NCI-H2227 (cell line): ENCODE data around the gene NHEJ1.
A peak's percentile ranks its signal among the peaks of the same experiment; 100 is the strongest.

ENCODE experiments used
- DNase-seq: peaks from one replicate; lab custom pipeline; 2025; ENCODE audit not compliant: unreplicated experiment; lab: John Stamatoyannopoulos, UW

Gene NHEJ1

GRCh38 chr2:219182331-219183150 lies 21.9 kb upstream of the NHEJ1 start:
- DNase-seq, result no peak

GRCh38 chr2:219181531-219181930 lies 20.9 kb upstream of the NHEJ1 start:
- DNase-seq, result no peak

GRCh38 chr2:219180961-219181360 lies 20.3 kb upstream of the NHEJ1 start:
- no peak for DNase-seq

DNA sequence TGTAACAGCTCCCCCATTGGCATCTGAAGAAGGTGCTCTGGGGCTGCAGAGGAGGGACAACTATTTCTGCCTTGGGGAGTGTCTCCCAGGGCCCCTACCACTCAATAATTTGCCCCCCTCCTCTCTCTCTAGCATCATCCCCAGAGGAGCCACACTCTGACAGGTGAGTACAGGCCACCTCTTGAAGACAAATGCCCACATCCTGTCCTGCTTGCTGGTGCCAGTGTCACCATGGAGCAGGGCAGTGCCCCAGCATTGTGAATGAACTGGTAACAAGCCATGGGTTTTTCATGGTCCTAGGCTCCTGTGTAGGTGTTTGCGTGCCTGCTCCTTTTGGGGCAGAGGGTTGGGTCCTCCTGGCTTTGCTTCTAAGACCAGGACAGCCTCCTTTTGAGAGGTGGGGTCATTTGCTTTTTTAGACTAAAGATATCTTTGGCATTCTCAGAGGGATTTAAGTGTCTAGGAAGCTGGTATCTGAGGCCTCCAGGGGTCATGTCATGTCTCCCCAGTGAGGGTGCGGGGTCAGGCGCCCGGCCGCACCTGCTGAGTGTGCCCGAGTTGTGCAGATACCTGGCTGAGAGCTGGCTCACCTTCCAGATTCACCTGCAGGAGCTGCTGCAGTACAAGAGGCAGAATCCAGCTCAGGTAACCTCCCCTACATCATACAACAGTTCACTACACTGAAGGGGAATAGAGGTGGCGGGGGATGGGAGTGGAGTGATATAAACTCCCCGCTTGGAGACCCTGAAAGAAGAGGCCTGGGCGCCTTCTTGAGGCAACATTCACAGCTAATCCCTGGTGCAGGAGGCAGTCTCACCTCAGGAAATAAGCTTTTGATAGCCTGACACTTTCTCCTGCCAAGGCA lies 19.2 kb upstream of the NHEJ1 start:
- no peak for DNase-seq

GRCh38 chr2:219178377-219179175 lies 18.0 kb upstream of the NHEJ1 start:
- peak; percentile 76 for DNase-seq

DNA sequence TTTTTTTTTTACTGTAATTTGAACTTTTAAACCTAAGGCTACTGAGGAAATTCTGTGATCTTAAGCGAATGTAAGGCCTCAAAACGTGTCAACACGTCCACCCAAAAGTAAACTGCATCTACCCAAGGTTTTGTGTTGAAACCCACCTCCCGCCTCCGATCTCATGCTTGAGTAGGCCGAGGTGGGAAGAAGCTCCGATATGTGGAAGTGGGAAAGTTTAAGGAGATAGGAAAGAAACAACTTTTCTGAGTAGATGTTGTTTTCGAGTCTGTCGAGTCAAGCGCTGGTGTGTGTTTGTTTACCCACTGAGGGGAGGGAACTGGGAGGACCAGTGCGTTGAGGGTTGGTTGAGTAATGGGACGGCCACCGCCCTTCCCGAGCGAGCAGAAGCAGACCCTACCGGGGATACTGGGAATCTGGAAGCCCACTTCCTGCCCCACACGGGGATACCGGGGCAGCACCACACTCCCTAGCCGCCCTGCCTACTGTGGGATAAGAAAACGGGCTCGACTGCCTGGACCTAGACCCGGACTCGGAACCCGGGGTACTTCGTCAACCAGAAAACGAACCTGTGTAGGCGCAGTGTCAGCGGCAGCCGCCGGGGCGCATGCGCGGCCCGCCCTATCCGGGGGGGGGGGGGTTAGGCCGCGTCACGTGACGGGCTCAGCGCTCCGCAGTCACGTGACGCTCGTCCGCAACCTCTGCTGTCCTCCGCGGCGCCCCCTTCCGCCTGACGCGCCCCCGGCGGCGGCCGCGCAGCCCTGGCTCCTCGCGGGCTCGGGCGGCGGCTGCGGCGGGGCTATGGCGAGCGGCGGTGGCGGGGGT lies 17.1 kb upstream of the NHEJ1 start, which contains the start of gene RETREG2:
RETREG2 (plus strand) TSS at position 724 of the 825 bp plus-strand sequence; CDS start at position 802, 78 bp downstream.
- DNase-seq, result peak; percentile 92

- peak; percentile 94 for DNase-seq
Observed at GRCh38 chr2:219176818-219177551, 16.4 kb upstream of the NHEJ1 start, which contains the start of gene CNPPD1. Gene CNPPD1 (minus strand): TSS chr2:219176925. CDS start chr2:219176828, 97 bp downstream.

DNA sequence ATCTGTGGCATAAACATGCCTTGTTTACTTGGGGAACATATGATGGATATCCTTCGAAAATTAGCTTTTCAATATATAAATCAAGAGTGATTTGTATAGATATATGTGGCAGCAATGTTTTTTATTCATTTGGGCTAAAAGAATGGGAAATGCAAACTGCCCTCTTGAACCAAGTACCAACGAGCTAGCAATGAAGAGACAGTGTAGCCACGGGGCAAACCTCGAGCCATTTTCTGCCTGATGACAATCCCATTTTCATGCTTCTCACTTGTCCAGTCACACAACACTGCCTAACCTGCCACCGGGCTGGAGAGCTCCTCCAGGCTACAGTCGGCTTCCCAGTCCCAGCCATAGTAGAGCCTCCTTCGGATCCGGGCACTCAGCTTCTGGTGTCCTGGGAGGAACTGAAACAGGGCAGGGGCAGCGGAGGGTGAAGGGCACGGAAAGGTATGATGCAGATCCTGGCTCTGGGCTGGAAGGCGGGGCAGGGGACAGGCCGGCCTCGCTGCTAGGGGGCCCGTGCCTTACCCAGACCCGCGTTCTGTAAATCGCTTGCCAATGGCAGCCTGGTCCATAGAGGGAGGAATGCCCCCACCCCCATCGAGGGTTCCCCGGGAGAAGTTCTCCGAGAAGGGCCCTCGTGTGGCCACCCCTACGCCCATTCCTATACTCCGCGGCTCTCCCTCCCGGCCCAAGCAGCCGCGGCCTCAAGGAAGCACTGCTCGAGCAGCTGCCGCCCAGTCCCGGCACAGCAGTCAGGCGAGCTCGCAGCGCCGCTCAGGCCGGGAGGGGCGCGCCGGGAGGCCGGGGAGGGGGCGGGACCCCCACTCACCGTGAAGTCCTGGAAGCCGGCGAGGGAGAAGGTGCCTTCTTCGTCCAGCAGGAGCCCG lies 15.6 kb upstream of the NHEJ1 start:
- DNase-seq, result peak; percentile 82

DNA sequence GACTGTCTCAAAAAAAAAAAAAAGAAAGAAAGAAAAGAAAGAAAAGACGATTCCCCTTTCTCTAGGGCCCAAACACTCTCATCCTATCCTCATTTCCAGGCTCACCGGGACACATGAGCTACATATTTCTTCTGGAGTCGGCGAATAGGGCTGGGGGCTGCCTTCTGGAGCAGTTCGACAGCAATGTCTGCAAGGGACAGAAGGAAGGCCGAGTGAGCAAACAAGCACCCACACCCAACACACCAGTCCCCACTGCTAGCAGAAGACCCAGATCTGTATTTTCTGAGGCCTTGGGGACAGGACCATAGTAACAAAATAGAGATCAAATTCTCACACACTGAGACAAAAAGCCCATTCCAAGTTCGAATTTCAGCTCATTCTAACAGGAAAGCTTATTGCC lies 14.9 kb upstream of the NHEJ1 start:
- no peak for DNase-seq

- no peak for DNase-seq
Observed at GRCh38 chr2:219174801-219175200, 14.2 kb upstream of the NHEJ1 start.

GRCh38 chr2:219174146-219174545 lies 13.5 kb upstream of the NHEJ1 start:
- no peak for DNase-seq

- no peak for DNase-seq
Observed at GRCh38 chr2:219173176-219173575, 12.6 kb upstream of the NHEJ1 start.

DNA sequence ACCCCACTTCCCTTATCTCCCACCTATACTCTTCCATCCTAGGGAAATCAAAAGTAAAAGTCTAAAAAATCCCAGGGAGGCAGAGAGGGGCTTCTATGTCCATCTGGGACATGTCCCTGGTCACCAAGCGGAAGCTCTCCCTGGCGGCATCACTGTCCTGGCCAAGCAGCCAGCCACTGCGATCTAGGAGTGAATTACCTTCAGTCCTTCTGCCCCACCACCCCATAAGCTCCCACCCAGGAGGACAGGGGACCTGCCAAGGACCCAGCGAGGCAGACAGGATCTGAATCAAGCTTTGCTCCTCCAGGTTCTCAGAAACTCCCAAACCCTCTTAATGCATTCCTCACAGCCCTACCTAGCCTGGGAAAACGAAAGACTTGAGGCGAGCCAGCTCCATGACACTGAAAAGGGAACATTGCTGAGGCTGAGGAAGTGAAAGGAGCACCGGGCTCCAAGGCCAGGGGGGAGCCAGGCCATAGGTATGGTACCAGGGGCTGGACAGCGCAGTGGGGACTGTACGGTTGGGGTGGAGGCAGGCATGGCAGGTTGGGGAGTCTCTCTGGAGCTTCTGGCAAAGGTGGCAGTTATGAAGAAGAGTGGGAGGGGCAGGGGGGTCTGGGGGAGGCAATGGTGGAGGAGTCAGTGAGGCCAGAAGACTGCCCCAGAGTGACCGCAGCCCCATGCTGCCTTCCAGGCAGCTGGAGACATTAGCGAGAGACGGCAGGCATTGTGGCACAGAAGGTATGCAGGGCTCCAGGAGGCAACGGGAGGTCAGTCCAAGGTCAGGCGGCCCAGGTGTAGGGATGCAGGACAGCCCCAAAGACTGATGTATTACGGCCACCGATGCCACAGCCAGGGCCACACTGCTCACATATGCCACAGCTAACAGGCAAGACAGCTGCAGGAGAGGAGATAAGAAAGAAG lies 11.9 kb upstream of the NHEJ1 start:
- DNase-seq, result no peak

DNA sequence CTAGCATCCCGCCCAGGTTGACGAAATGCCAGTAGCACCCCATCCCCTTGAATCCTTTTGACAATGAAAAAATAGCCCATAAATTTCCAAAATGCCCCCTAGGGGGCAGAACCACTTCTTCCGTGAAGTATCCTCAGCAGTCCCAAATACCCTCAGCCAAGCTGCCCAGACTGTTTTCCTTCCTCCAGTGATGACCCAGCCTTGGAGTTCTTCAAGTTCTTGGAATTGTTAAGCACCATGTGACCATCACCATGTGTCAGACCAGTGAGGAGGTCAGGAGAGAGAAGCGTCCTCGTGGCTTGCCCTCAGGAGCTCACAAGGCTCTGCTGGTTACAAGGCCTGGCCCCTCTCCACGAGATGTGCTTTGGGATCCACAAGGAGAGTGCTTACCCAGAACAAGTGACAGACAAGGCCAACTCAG lies 10.6 kb upstream of the NHEJ1 start:
- peak; percentile 63 for DNase-seq

- no peak for DNase-seq
Observed at GRCh38 chr2:219169930-219170654, 9.5 kb upstream of the NHEJ1 start, which contains the start of gene SLC23A3. Gene SLC23A3 (minus strand): TSS chr2:219170029. CDS start chr2:219169984, 45 bp downstream.

- DNase-seq, result no peak
Observed at GRCh38 chr2:219168932-219169331, 8.3 kb upstream of the NHEJ1 start.

GRCh38 chr2:219168526-219168925 lies 7.9 kb upstream of the NHEJ1 start:
- no peak for DNase-seq
